ENCODE data around the gene LUM.

GRCh38 chr12:91058786-91059185, 52.5 kb downstream of the LUM start:
- TF ChIP-seq CTCF (IDR thresholded peaks at IDR 0.05; ENCODE audit: insufficient read depth, low read depth, low read length) (no peak), EZH2 (IDR thresholded peaks at IDR 0.05; ENCODE audit: insufficient read depth, low read length) (no peak)
